Mucosa of gallbladder (tissue), 1 donor: ENCODE results near the gene DOCK6. TPM values are rescaled to one million over a fixed set of nuclear protein-coding genes. Genes with fewer than 3 reads are reported as not detected.

ENCODE experiments used
- total RNA-seq: library from RNA; stranded (reverse); gene quantifications from one replicate; pipeline ENCODE4 v1.2.1, GENCODE V29; 2021
- donor health status: DM: no; HTN: no; CAD: no.

The DOCK6 gene
- total RNA-seq, 1 donor from 2014 or later, result 102 TPM

Other genes with a start within 250 kb of the DOCK6 start
- gene LDLR, start 173.1 kb downstream of the DOCK6 start, total RNA-seq, result 190 TPM
- gene SPC24, start 106.7 kb downstream of the DOCK6 start, total RNA-seq, result 2.1 TPM
- gene KANK2, start 65.0 kb downstream of the DOCK6 start, total RNA-seq, result 225 TPM
- gene ANGPTL8, start 22.9 kb downstream of the DOCK6 start, total RNA-seq, result 0.95 TPM
- not detected for gene TSPAN16, start 33.6 kb upstream of the DOCK6 start, total RNA-seq
- 41.9 TPM for gene RAB3D, start 77.1 kb upstream of the DOCK6 start, total RNA-seq
- 136 TPM for gene TMEM205, start 83.7 kb upstream of the DOCK6 start, total RNA-seq
- 66.1 TPM for gene CCDC159, start 84.0 kb upstream of the DOCK6 start, total RNA-seq
- 34.2 TPM for gene PLPPR2, start 92.9 kb upstream of the DOCK6 start, total RNA-seq
- gene SWSAP1, start 112.1 kb upstream of the DOCK6 start, total RNA-seq, result 4.9 TPM
- 17.8 TPM for gene EPOR, start 121.8 kb upstream of the DOCK6 start, total RNA-seq
- 72.0 TPM for gene RGL3, start 156.8 kb upstream of the DOCK6 start, total RNA-seq
- gene ODAD3, start 172.6 kb upstream of the DOCK6 start, total RNA-seq, result 1.4 TPM
- gene PRKCSH, start 173.1 kb upstream of the DOCK6 start, total RNA-seq, result 357 TPM
- 0.20 TPM for gene ELAVL3, start 218.5 kb upstream of the DOCK6 start, total RNA-seq
- 13.8 TPM for gene ZNF653, start 243.3 kb upstream of the DOCK6 start, total RNA-seq